ENCODE measurements around the gene FAM107B.

DNA sequence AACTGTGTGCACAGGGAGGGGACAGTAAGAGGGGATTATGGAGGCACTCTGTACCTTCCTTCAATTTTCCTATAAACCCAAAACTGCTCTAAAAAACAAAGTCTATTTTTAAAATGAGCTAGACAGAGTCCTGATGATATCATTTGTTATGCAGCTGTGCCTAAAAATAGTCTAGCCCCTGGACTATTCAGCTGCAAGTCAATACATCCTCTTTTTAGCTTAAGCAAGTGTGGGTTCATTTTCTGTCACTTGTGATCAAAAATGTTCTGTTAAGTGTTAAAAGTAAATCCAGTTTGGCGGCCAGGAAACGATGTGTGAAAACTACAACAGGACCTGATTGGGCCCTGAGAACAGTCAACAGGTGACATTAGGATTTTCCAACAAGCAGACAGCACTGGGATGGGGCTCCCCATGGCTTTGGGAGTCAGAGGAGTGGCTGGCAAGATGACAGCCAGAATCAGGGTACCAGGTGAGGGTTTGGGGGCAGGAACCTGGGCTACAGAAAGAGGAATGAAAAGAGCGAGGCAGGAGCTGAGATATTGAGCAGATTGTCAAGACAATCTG is 33.9 kb downstream of the FAM107B start:
- TF ChIP-seq, protein P1, sequence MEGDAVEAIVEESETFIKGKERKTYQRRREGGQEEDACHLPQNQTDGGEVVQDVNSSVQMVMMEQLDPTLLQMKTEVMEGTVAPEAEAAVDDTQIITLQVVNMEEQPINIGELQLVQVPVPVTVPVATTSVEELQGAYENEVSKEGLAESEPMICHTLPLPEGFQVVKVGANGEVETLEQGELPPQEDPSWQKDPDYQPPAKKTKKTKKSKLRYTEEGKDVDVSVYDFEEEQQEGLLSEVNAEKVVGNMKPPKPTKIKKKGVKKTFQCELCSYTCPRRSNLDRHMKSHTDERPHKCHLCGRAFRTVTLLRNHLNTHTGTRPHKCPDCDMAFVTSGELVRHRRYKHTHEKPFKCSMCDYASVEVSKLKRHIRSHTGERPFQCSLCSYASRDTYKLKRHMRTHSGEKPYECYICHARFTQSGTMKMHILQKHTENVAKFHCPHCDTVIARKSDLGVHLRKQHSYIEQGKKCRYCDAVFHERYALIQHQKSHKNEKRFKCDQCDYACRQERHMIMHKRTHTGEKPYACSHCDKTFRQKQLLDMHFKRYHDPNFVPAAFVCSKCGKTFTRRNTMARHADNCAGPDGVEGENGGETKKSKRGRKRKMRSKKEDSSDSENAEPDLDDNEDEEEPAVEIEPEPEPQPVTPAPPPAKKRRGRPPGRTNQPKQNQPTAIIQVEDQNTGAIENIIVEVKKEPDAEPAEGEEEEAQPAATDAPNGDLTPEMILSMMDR (IDR thresholded peaks at IDR 0.05), result no peak
- no peak for TF ChIP-seq POLR2A (IDR thresholded peaks at IDR 0.05)

All from right lobe of liver (tissue), 4 donors.